Caco-2 (cell line): Measurements from ENCODE around the gene BANP. TPM values are rescaled to one million over a fixed set of nuclear protein-coding genes. Genes with fewer than 3 reads are reported as not detected.
"Not testable (repeated sequence)": the region's sequence is repeated elsewhere in the genome, so short reads cannot be mapped to it uniquely, and the experiment has no call there.

Experiments
- BruUV-seq: library from RNA; stranded (reverse); fragments of 400-500 nt; replicated peaks from 2 replicates; lab custom pipeline; 2021; lab: Mats Ljungman, UMichigan
- CTCF ChIA-PET: fragments of 300-600 bp; sonication (Branson Sonifier 250); formaldehyde crosslinking; loops from one replicate; lab custom pipeline; 2022; ENCODE audit warnings: antibody characterized with exemption; lab: Charles Lee
- POLR2A ChIA-PET: fragments of 300-600 bp; sonication (Branson Sonifier 250); formaldehyde crosslinking; loops from one replicate; lab custom pipeline; 2022; ENCODE audit warnings: antibody characterized with exemption; lab: Charles Lee
- DNase-seq, 2 experiments: peaks; one replicate each; pipeline versions ENCODE4 v3.0.0 to v3.0.0-alpha.2; 2020 to 2022
- H3K27me3 ChIP-seq: replicated peaks from 2 replicates; pipeline ENCODE4 v1.6.0; 2011; ENCODE audit warnings: low read length; ENCODE audit not compliant: control insufficient read depth, insufficient read depth
- H3K36me3 ChIP-seq: 2 replicates; pipeline ENCODE4 v1.5.1; 2011; ENCODE audit warnings: low read length; ENCODE audit not compliant: control insufficient read depth, insufficient read depth
- H3K4me1 ChIP-seq: fragments of 250-450 bp; sonication (Bioruptor Pico); 2 replicates; pipeline ENCODE4 v1.5.1; 2020; ENCODE audit warnings: mild to moderate bottlenecking
- H3K4me3 ChIP-seq: 2 replicates; pipeline ENCODE4 v1.5.1; 2011; ENCODE audit warnings: low read depth, mild to moderate bottlenecking, control low read depth, low read length
- H3K9me3 ChIP-seq: fragments of 250-450 bp; sonication (Bioruptor Pico); 2 replicates; pipeline ENCODE4 v1.5.1; 2020; ENCODE audit warnings: mild to moderate bottlenecking, moderate library complexity
- H3K27ac Mint-ChIP-seq: one replicate; pipeline ENCODE4 v1.8.0; 2022; ENCODE audit warnings: mixed read lengths; ENCODE audit not compliant: unreplicated experiment
- H3K27me3 Mint-ChIP-seq: one replicate; pipeline ENCODE4 v1.8.0; 2022; ENCODE audit warnings: mixed read lengths; ENCODE audit not compliant: insufficient read depth, unreplicated experiment
- H3K36me3 Mint-ChIP-seq: one replicate; pipeline ENCODE4 v1.8.0; 2022; ENCODE audit warnings: mild to moderate bottlenecking, mixed read lengths; ENCODE audit not compliant: insufficient read depth, unreplicated experiment
- H3K4me1 Mint-ChIP-seq: one replicate; pipeline ENCODE4 v1.8.0; 2022; ENCODE audit warnings: low read depth, mixed read lengths; ENCODE audit not compliant: unreplicated experiment
- H3K4me3 Mint-ChIP-seq: one replicate; pipeline ENCODE4 v1.8.0; 2022; ENCODE audit warnings: mild to moderate bottlenecking, moderate library complexity, mixed read lengths; ENCODE audit not compliant: unreplicated experiment
- H3K9me3 Mint-ChIP-seq: one replicate; pipeline ENCODE4 v1.8.0; 2022; ENCODE audit warnings: mixed read lengths; ENCODE audit not compliant: unreplicated experiment
- intact Hi-C: fragments of 100-400 bp; cut with micrococcal nuclease; formaldehyde crosslinking; loops from one replicate; pipeline ENCODE4 v1.10.0; 2022; ENCODE audit not compliant: unreplicated experiment
- total RNA-seq: library from RNA; stranded (reverse); gene quantifications from 2 replicates; pipeline ENCODE4 v1.2.3, GENCODE V29; 2022
- TF ChIP-seq, protein P1 (sequence below), 2 experiments: fragments of 200-600 bp in 1 of 2; IDR thresholded peaks; 1 replicate in 1 of 2; 2 replicates in 1 of 2; pipeline versions ENCODE4 v1.5.1 to v1.8.0; 2011 to 2022; ENCODE audit warnings: antibody characterized with exemption in 1 of 2, control low read depth in 1 of 2, inconsistent platforms in 1 of 2, low read depth in 1 of 2, low read length in 1 of 2, mild to moderate bottlenecking in 1 of 2, moderate library complexity in 1 of 2; ENCODE audit not compliant: insufficient read depth in 1 of 2, severe bottlenecking in 1 of 2, unreplicated experiment in 1 of 2

The BANP gene
- total RNA-seq, 1 experiment from 2014 or later: 44.4 TPM

DNA sequence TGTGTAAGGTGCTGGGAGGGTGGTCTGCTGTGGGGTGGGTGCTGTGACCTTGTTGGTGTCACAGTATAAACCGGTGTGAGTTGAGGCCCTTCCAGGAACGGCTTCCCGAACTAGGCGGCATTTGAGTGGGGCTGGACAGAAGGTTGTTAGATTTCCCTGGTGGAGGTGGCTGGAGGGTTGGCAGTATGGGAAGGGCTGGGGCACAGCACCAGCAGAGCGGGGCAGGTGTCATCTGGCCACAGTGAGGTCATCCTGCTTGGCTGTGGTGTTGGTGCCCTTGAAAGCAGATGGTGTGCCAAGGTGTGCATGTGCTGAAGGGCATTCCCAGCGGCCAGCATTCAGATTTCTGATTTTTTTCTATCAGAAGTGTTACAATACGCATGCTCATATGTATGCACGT lies 28.1 kb downstream of the BANP start:
- POLR2A ChIA-PET: no interaction called here
- DNase-seq: peak in 1 of 2 experiments; percentile 25
- H3K4me3 ChIP-seq: no peak overlapping the region
- H3K4me1 Mint-ChIP-seq: no peaks in the 10 kb centered on the region
- CTCF ChIA-PET: no interaction called here
- H3K27ac Mint-ChIP-seq: no peak overlapping the region
- intact Hi-C loops: no loop called here
- no peaks in the 10 kb centered on the region for H3K27me3 Mint-ChIP-seq
- no peaks in the 10 kb centered on the region for H3K9me3 Mint-ChIP-seq
- no peaks in the 10 kb centered on the region for H3K9me3 ChIP-seq
- TF ChIP-seq, protein P1, sequence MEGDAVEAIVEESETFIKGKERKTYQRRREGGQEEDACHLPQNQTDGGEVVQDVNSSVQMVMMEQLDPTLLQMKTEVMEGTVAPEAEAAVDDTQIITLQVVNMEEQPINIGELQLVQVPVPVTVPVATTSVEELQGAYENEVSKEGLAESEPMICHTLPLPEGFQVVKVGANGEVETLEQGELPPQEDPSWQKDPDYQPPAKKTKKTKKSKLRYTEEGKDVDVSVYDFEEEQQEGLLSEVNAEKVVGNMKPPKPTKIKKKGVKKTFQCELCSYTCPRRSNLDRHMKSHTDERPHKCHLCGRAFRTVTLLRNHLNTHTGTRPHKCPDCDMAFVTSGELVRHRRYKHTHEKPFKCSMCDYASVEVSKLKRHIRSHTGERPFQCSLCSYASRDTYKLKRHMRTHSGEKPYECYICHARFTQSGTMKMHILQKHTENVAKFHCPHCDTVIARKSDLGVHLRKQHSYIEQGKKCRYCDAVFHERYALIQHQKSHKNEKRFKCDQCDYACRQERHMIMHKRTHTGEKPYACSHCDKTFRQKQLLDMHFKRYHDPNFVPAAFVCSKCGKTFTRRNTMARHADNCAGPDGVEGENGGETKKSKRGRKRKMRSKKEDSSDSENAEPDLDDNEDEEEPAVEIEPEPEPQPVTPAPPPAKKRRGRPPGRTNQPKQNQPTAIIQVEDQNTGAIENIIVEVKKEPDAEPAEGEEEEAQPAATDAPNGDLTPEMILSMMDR (IDR thresholded peaks at IDR 0.05; ENCODE audit: insufficient read depth in 1 of 2, low read depth in 1 of 2, low read length in 1 of 2, severe bottlenecking in 1 of 2, unreplicated experiment in 1 of 2): no peak
- H3K27me3 ChIP-seq: no peaks in the 10 kb centered on the region
- peaks cover 2% of the 10 kb centered on the region; the same call in 1 of the 2 replicates for H3K36me3 ChIP-seq
- H3K4me3 Mint-ChIP-seq: no peak overlapping the region
- H3K36me3 Mint-ChIP-seq: peaks cover 30% of the 10 kb centered on the region
- no TSS peak for BruUV-seq
- no peaks in the 10 kb centered on the region for H3K4me1 ChIP-seq

GRCh38 chr16:87979911-87980630 lies 28.8 kb downstream of the BANP start:
- H3K4me3 Mint-ChIP-seq, H3K27me3 ChIP-seq, DNase-seq, BruUV-seq, POLR2A ChIA-PET, H3K4me3 ChIP-seq, H3K4me1 ChIP-seq, H3K27me3 Mint-ChIP-seq, H3K4me1 Mint-ChIP-seq, H3K9me3 Mint-ChIP-seq, H3K36me3 ChIP-seq, intact Hi-C loops, H3K9me3 ChIP-seq, H3K27ac Mint-ChIP-seq, CTCF ChIA-PET: not testable (repeated sequence)
- H3K36me3 Mint-ChIP-seq: peaks cover 30% of the 10 kb centered on the region

DNA sequence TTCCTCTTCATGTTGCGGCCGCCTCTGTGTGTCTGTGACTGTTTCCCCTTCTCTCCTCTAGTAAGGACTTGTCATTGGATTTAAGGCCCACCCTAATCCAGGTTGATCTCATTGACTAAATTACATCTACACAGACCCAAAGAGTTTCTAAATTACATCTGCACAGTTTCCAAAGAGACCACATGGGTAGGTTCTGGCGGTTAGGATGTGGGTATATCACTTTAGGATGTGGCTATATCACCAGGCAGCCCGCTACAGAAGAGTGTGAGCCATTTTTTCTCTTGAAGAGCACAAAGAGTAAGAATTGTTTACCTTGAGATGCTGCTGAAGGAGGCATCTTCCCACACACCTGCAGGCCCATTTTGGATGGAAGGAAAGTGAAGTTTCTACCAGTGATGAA lies 30.1 kb downstream of the BANP start:
- H3K9me3 ChIP-seq, H3K4me3 ChIP-seq, CTCF ChIA-PET, H3K4me1 Mint-ChIP-seq, H3K36me3 ChIP-seq, H3K4me3 Mint-ChIP-seq, H3K27ac Mint-ChIP-seq, H3K9me3 Mint-ChIP-seq, H3K27me3 Mint-ChIP-seq, POLR2A ChIA-PET, intact Hi-C loops, DNase-seq, BruUV-seq, H3K27me3 ChIP-seq, H3K4me1 ChIP-seq: not testable (repeated sequence)
- H3K36me3 Mint-ChIP-seq: peaks cover 32% of the 10 kb centered on the region

DNA sequence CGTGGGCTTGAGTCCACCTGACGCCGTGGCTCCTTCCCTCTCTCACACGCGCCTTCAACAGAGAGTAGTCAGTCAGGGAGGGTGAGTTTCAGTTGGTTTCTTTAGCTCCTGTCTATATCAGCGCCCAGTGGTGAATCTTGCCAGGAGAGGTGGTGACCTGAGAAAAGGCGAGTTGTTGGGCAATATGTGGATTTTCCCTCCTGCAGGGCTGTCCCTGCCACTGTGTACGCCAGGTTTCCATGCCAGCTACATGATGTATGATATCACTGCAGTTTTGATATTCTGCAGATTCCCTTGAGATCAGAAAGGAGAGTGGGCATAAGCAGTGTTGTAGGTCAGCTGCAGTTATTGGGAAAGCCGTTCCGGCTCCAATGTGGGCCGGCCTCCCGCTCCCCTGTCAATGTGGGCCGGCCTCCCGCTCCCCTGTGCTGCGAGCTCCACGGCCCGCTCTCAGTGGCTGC lies 31.4 kb downstream of the BANP start:
- CTCF ChIA-PET: no interaction called here
- H3K27me3 Mint-ChIP-seq: no peaks in the 10 kb centered on the region
- intact Hi-C loops: no loop called here

More for the DNA sequence above, 31.4 kb downstream of the BANP start:
- H3K4me3 Mint-ChIP-seq: no peak overlapping the region
- no peak overlapping the region for H3K27ac Mint-ChIP-seq
- peaks cover 32% of the 10 kb centered on the region for H3K36me3 Mint-ChIP-seq
- no peaks in the 10 kb centered on the region for H3K9me3 ChIP-seq
- no peak overlapping the region for H3K4me3 ChIP-seq
- POLR2A ChIA-PET: no interaction called here
- H3K4me1 ChIP-seq: no peaks in the 10 kb centered on the region
- H3K4me1 Mint-ChIP-seq: no peaks in the 10 kb centered on the region
- TF ChIP-seq, protein P1 (IDR thresholded peaks at IDR 0.05; ENCODE audit: insufficient read depth in 1 of 2, low read depth in 1 of 2, low read length in 1 of 2, severe bottlenecking in 1 of 2, unreplicated experiment in 1 of 2): no peak
- no peaks in the 10 kb centered on the region for H3K27me3 ChIP-seq
- peaks cover 2% of the 10 kb centered on the region; the same call in 1 of the 2 replicates for H3K36me3 ChIP-seq
- no TSS peak for BruUV-seq
- no peaks in the 10 kb centered on the region for H3K9me3 Mint-ChIP-seq
- DNase-seq: peak in 1 of 2 experiments; percentile 12
